SJSA1 (cell line): ENCODE results near the gene TMEM231. TPM values are rescaled to one million over a fixed set of nuclear protein-coding genes. Genes with fewer than 3 reads are reported as not detected.

ENCODE experiments used
- DNase-seq, 2 experiments: peaks; one replicate each; pipeline ENCODE4 v3.0.0-alpha.2; 2015 to 2020; ENCODE audit warnings: low spot score in 2 of 2, low read depth in 1 of 2
- H3K27ac ChIP-seq: fragments of 250-450 bp; sonication (Bioruptor Pico); 2 replicates; pipeline ENCODE4 v1.5.1; 2020; ENCODE audit warnings: mild to moderate bottlenecking, moderate library complexity
- H3K27me3 ChIP-seq: fragments of 250-450 bp; sonication (Bioruptor Pico); replicated peaks from 2 replicates; pipeline ENCODE4 v1.5.1; 2020; ENCODE audit warnings: mild to moderate bottlenecking, moderate library complexity
- H3K36me3 ChIP-seq: fragments of 250-450 bp; sonication (Bioruptor Pico); 2 replicates; pipeline ENCODE4 v1.5.1; 2020; ENCODE audit warnings: mild to moderate bottlenecking
- H3K4me1 ChIP-seq: fragments of 250-450 bp; sonication (Bioruptor Pico); replicated peaks from 2 replicates; pipeline ENCODE4 v1.6.1; 2021; ENCODE audit warnings: mild to moderate bottlenecking
- H3K4me3 ChIP-seq: fragments of 250-450 bp; sonication (Bioruptor Pico); 2 replicates; pipeline ENCODE4 v1.5.1; 2020; ENCODE audit warnings: mild to moderate bottlenecking
- H3K9me3 ChIP-seq: fragments of 250-450 bp; sonication (Bioruptor Pico); replicated peaks from 2 replicates; pipeline ENCODE4 v1.5.1; 2020; ENCODE audit warnings: mild to moderate bottlenecking
- total RNA-seq: library from RNA; depleted of rRNA; stranded (reverse); fragments of >200 nt; shearing (Covaris generic); gene quantifications from 2 replicates; pipeline ENCODE4 v1.2.3, GENCODE V29; 2014

Gene TMEM231
- total RNA-seq, 1 experiment from 2014 or later: 7.0 TPM

GRCh38 chr16:75578212-75578611, 22.2 kb upstream of the TMEM231 start:
- Histone ChIP-seq H3K9me3 (no peaks in the 10 kb centered on the region), H3K4me3 (no peak overlapping the region), H3K27ac (no peak overlapping the region), H3K4me1 (no peaks in the 10 kb centered on the region), H3K36me3 (peaks cover 61% of the 10 kb centered on the region), H3K27me3 (no peaks in the 10 kb centered on the region)
- no peak for DNase-seq

DNA sequence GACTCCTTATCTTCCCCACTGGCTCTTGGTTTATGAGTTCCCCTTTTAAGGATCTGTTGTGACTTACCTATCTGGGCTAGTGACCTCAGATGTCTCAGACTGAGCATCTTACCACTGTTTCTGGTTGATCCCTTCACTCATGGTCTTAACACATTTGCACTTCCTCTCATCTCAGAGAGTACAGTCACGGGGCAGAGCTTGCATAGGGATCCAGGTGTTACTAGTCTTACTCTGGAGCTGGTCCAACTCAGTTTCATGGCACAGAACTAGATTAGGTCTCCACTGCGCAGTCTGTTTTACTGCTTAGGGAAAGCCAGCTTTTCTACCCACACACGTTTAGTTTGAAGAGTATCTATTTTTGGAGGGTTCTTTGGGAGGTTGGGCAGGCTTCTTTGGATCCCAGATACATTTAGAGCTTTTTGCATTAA, 20.3 kb upstream of the TMEM231 start:
- H3K36me3 ChIP-seq: peaks cover 78% of the 10 kb centered on the region
- H3K4me3 ChIP-seq: no peak overlapping the region
- no peak for DNase-seq
- H3K9me3 ChIP-seq: no peaks in the 10 kb centered on the region
- no peak overlapping the region for H3K27ac ChIP-seq
- H3K27me3 ChIP-seq: no peaks in the 10 kb centered on the region
- no peaks in the 10 kb centered on the region for H3K4me1 ChIP-seq

DNA sequence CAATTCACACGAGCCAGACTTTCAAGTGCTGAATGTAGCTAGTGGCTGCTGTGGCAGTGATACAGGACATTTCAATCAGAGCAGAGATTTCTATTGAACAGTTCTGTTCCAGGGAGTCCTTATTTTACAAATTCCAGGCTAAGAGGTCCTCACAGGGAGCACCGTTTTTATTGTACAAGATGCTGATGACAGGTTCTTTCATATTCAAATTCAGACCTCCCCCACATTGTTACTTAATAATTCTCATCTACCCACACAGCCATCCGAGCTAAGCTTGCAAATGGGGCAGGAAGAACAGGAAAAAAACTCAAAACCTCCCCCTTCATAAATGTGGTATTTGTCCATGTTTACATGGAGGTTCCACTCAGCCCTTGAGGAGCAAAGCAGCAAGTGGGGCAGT, 19.9 kb upstream of the TMEM231 start:
- DNase-seq: no peak
- Histone ChIP-seq H3K4me1 (no peaks in the 10 kb centered on the region), H3K9me3 (no peaks in the 10 kb centered on the region), H3K27ac (no peak overlapping the region), H3K4me3 (no peak overlapping the region), H3K36me3 (peaks cover 82% of the 10 kb centered on the region), H3K27me3 (no peaks in the 10 kb centered on the region)

GRCh38 chr16:75573955-75574354, 17.9 kb upstream of the TMEM231 start:
- no peak overlapping the region for H3K4me3 ChIP-seq
- peaks cover 90% of the 10 kb centered on the region for H3K36me3 ChIP-seq
- no peak for DNase-seq
- no peaks in the 10 kb centered on the region for H3K9me3 ChIP-seq
- no peaks in the 10 kb centered on the region for H3K4me1 ChIP-seq
- no peaks in the 10 kb centered on the region for H3K27me3 ChIP-seq
- H3K27ac ChIP-seq: no peak overlapping the region

GRCh38 chr16:75572864-75573542, 17.0 kb upstream of the TMEM231 start:
- H3K4me3 ChIP-seq: no peak overlapping the region
- H3K9me3 ChIP-seq: no peaks in the 10 kb centered on the region
- no peaks in the 10 kb centered on the region for H3K4me1 ChIP-seq
- no peak overlapping the region for H3K27ac ChIP-seq
- no peaks in the 10 kb centered on the region for H3K27me3 ChIP-seq
- DNase-seq: no peak
- H3K36me3 ChIP-seq: peaks cover 91% of the 10 kb centered on the region

DNA sequence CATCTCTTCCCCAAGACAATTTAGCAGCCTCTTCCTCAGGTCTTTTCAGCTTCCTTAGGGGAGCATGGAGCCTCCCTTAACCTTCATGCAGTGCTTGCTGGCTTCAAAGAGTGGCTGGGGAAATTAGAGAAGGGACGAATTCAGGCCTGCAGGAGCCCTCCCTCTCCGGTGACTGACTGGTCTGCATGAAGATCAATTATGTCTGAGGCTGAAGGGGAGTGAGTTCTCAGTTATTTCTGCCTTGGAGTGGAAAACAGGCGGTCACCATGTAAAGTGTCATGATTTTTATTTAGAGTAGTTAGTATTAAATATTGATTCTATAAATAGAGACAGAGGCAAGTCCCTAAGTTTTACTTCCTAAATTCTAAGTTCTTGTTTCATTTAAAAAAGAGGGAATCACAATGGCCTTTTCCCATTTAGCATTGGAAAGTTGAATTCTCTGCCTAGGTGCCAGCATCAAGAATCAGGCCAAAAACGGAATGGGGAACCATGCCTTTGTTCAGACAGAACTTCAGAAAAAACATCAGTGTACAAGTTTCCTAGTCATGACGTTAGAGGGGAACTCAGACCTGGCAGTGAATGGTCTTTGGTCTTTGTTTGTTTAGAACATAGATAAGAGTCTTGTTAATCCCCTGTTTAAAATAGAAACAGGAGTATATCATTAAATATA, 14.5 kb upstream of the TMEM231 start:
- no peak overlapping the region for H3K27ac ChIP-seq
- no peak for DNase-seq

GRCh38 chr16:75567911-75568310, 11.9 kb upstream of the TMEM231 start:
- H3K36me3 ChIP-seq: peaks cover 67% of the 10 kb centered on the region
- H3K4me3 ChIP-seq: no peak overlapping the region
- peaks cover 11% of the 10 kb centered on the region; the same call in 1 of the 2 replicates for H3K27me3 ChIP-seq
- peaks cover 5% of the 10 kb centered on the region; the same call in 1 of the 2 replicates for H3K9me3 ChIP-seq
- peaks cover 14% of the 10 kb centered on the region for H3K4me1 ChIP-seq
- no peak overlapping the region for H3K27ac ChIP-seq
- DNase-seq: no peak

More for the DNA sequence above, 14.5 kb upstream of the TMEM231 start:
- H3K9me3 ChIP-seq: peaks cover 5% of the 10 kb centered on the region; the same call in 1 of the 2 replicates
- H3K27me3 ChIP-seq: no peaks in the 10 kb centered on the region
- H3K36me3 ChIP-seq: peaks cover 86% of the 10 kb centered on the region
- no peak overlapping the region for H3K4me3 ChIP-seq
- H3K4me1 ChIP-seq: peaks cover 10% of the 10 kb centered on the region

DNA sequence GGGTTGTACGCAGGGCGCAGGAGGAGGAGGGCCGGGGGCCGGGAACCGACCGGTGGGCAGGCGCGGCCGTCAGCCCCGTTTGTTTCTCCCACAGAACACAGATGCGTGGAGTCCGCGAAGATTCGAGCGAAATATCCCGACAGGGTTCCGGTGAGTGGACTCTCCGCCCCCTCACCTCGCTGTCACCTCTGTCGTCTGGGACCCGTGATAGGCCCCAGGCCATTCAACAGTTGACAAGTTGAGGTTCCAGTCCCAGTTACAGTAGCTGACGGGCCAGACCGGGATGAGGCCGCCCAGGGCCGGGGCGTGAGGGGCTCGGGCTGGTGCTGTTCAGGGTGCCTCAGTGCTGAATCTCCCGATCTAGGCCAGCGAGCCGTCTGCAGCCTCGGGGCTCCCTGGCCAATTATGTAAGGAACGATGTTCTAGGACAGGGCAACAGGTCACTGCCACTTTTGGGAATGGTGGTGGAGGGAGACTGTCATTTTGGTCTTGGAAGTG, 10.8 kb upstream of the TMEM231 start:
- Histone ChIP-seq H3K4me1 (peaks cover 14% of the 10 kb centered on the region), H3K36me3 (peaks cover 56% of the 10 kb centered on the region), H3K4me3 (peak overlapping the region; percentile 97), H3K27me3 (peaks cover 15% of the 10 kb centered on the region; the same call in 1 of the 2 replicates), H3K27ac (peak overlapping the region; percentile 11), H3K9me3 (peaks cover 5% of the 10 kb centered on the region; the same call in 1 of the 2 replicates)
- DNase-seq: no peak

DNA sequence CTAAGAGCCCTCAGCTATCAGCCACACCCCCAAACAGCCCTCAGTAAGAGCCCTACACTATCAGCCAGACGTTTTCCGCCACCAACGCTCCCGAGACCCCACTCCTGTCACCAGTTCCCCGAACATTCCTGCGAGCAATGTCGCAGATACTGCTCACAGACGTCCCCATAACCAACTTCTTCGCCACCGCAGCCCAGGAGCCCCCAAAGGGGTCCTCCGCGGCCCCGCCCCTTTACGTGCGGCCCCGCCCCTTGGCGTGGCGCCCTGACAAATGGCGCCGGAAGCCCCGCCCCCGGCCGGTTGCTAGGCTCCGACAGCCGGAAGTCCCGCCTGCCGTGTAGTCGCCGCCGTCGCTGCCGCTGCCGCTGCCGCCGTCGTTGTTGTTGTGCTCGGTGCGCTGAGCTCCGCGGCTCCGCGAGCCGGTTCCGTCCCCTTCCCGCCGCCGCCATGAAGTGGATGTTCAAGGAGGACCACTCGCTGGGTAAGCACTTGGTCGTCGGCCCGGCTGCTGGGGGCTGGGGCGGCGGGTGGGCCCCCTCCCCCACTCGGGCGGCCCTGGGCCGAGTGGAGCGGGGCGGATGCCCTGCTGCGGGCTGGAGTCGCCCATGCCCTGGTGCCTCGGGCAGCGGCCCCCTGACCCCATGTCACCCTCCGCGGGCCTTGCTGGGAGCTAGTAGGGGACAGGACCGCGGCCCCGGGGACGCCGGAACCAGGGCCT, 10.1 kb upstream of the TMEM231 start, which contains the start of gene GABARAPL2:
GABARAPL2 (plus strand) TSS at position 340 of the 718 bp plus-strand sequence; CDS start at position 448, 108 bp downstream.
- H3K4me3 ChIP-seq: peak within 1 kb of the TSS; percentile 97
- H3K4me1 ChIP-seq: peaks cover 14% of the 10 kb centered on the region
- DNase-seq: peak; percentile 82
- peaks cover 51% of the 10 kb centered on the region for H3K36me3 ChIP-seq
- H3K27me3 ChIP-seq: peaks cover 19% of the 10 kb centered on the region; the same call in 1 of the 2 replicates
- peak within 1 kb of the TSS; percentile 11 for H3K27ac ChIP-seq
- peaks cover 5% of the 10 kb centered on the region; the same call in 1 of the 2 replicates for H3K9me3 ChIP-seq

DNA sequence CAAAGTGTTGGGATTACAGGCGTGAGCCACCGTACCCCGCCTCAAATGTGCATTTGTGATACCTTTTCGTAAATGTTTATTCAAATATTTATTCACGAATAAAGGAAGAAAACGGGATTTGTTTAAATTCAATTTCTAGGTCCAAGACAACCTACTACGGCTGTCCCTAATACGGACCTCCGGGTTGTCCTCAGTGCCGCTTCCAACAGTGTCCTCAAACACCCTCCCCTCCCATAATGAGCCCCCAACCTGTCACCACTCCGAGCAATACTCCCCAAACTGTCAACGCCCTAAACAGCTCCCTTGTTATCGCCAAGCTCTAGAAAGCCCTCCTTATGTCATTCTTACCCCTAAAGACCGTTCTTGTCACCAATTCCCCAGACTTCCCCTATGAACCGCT, 9.6 kb upstream of the TMEM231 start:
- peaks cover 21% of the 10 kb centered on the region; the same call in 1 of the 2 replicates for H3K27me3 ChIP-seq
- no peak for DNase-seq

GRCh38 chr16:75559564-75560372, 3.7 kb upstream of the TMEM231 start:
- Histone ChIP-seq H3K9me3 (no peaks in the 10 kb centered on the region), H3K27ac (no peak overlapping the region), H3K27me3 (peaks cover 24% of the 10 kb centered on the region; the same call in 1 of the 2 replicates), H3K36me3 (no peaks in the 10 kb centered on the region), H3K4me1 (0 out of 2 replicates have a peak, but pooled peaks cover 6% of the 10 kb centered on the region), H3K4me3 (no peak overlapping the region)
- no peak for DNase-seq

More for the DNA sequence above, 9.6 kb upstream of the TMEM231 start:
- Histone ChIP-seq H3K9me3 (peaks cover 5% of the 10 kb centered on the region; the same call in 1 of the 2 replicates), H3K4me1 (peaks cover 14% of the 10 kb centered on the region), H3K4me3 (peak overlapping the region; percentile 97), H3K27ac (no peak overlapping the region), H3K36me3 (peaks cover 45% of the 10 kb centered on the region)

- no peaks in the 10 kb centered on the region for H3K9me3 ChIP-seq
- H3K4me1 ChIP-seq: 0 out of 2 replicates have a peak, but pooled peaks cover 6% of the 10 kb centered on the region
- H3K36me3 ChIP-seq: no peaks in the 10 kb centered on the region
- peaks cover 21% of the 10 kb centered on the region; the same call in 1 of the 2 replicates for H3K27me3 ChIP-seq
- no peak overlapping the region for H3K27ac ChIP-seq
- no peak for DNase-seq
- no peak overlapping the region for H3K4me3 ChIP-seq
These were observed 2.9 kb upstream of the TMEM231 start for GRCh38 chr16:75558846-75559401.
